Neural cell (in vitro differentiated cells): ENCODE results near the gene DIAPH2.

Experiments
- EP300 ChIP-seq: fragments of 450-650 bp; conservative IDR thresholded peaks from 2 replicates; pipeline ENCODE4 v1.6.1; 2014; ENCODE audit warnings: antibody characterized with exemption, mild to moderate bottlenecking, moderate library complexity; ENCODE audit not compliant: poor library complexity, severe bottlenecking
- POLR2AphosphoS5 ChIP-seq: IDR thresholded peaks from 2 replicates; pipeline ENCODE4 v1.6.1; 2012
- TAF1 ChIP-seq: IDR thresholded peaks from 2 replicates; pipeline ENCODE4 v1.6.1; 2012; ENCODE audit warnings: low read depth
- TF ChIP-seq, protein P1 (sequence below): fragments of 450-650 bp; IDR thresholded peaks from 2 replicates; pipeline ENCODE4 v1.5.1; 2014; ENCODE audit warnings: antibody characterized with exemption, mild to moderate bottlenecking, moderate library complexity; ENCODE audit not compliant: poor library complexity, severe bottlenecking
- TF ChIP-seq, protein P2 (sequence below): IDR thresholded peaks from 2 replicates; pipeline ENCODE4 v1.6.1; 2012; ENCODE audit warnings: borderline replicate concordance

DNA sequence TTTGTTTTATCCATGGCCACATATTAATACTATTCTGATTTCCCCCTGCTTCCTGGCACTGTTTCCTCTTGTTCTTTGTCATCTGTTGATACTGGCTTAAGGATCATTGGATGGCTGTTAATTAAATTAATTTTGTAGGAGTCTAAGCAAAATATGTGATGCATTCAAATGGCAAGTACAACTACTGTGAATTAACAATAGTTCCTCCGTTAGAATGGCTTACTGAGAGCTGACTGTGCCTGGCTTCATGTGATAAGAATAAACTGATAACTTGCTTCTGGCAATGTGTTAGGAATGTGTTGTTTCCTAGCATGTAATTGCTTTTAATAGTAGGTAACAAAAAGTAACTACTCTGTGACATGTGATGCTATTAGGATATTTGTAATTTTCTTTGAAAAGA lies 297.5 kb downstream of the DIAPH2 start:
- TF ChIP-seq, protein P1, sequence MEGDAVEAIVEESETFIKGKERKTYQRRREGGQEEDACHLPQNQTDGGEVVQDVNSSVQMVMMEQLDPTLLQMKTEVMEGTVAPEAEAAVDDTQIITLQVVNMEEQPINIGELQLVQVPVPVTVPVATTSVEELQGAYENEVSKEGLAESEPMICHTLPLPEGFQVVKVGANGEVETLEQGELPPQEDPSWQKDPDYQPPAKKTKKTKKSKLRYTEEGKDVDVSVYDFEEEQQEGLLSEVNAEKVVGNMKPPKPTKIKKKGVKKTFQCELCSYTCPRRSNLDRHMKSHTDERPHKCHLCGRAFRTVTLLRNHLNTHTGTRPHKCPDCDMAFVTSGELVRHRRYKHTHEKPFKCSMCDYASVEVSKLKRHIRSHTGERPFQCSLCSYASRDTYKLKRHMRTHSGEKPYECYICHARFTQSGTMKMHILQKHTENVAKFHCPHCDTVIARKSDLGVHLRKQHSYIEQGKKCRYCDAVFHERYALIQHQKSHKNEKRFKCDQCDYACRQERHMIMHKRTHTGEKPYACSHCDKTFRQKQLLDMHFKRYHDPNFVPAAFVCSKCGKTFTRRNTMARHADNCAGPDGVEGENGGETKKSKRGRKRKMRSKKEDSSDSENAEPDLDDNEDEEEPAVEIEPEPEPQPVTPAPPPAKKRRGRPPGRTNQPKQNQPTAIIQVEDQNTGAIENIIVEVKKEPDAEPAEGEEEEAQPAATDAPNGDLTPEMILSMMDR, result no peak
- TF ChIP-seq EP300 (no peak), TAF1 (no peak), POLR2AphosphoS5 (no peak)
- TF ChIP-seq, protein P2, sequence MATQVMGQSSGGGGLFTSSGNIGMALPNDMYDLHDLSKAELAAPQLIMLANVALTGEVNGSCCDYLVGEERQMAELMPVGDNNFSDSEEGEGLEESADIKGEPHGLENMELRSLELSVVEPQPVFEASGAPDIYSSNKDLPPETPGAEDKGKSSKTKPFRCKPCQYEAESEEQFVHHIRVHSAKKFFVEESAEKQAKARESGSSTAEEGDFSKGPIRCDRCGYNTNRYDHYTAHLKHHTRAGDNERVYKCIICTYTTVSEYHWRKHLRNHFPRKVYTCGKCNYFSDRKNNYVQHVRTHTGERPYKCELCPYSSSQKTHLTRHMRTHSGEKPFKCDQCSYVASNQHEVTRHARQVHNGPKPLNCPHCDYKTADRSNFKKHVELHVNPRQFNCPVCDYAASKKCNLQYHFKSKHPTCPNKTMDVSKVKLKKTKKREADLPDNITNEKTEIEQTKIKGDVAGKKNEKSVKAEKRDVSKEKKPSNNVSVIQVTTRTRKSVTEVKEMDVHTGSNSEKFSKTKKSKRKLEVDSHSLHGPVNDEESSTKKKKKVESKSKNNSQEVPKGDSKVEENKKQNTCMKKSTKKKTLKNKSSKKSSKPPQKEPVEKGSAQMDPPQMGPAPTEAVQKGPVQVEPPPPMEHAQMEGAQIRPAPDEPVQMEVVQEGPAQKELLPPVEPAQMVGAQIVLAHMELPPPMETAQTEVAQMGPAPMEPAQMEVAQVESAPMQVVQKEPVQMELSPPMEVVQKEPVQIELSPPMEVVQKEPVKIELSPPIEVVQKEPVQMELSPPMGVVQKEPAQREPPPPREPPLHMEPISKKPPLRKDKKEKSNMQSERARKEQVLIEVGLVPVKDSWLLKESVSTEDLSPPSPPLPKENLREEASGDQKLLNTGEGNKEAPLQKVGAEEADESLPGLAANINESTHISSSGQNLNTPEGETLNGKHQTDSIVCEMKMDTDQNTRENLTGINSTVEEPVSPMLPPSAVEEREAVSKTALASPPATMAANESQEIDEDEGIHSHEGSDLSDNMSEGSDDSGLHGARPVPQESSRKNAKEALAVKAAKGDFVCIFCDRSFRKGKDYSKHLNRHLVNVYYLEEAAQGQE, result no peak
